HG03520 (cell line): Measurements from ENCODE around the gene CSF3R.

Source experiments
- ATAC-seq: cut with Tn5 transposase; IDR thresholded peaks from one replicate; pipeline ENCODE4 v1.9.1; 2021; ENCODE audit warnings: mild to moderate bottlenecking, moderate library complexity; ENCODE audit not compliant: unreplicated experiment

Gene CSF3R

DNA sequence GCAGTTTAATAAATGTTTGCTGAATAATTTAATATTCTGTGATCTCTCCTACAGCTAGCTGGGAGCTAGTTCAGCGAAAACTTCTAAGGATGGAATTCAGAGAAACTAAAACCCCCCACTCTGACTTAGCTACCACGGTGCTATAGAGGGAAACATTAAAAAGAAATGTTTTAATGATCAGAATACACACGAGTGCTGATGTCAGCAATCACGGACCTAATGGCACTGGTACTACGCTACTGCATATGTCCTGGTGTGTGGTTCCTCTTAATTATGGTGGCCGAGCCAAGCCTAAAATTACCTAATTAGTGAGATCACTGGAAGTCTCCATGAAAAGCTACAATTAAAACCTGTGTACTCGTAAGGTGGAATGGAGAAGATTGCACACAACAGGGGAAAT lies 61.1 kb downstream of the CSF3R start:
- no peak for ATAC-seq

DNA sequence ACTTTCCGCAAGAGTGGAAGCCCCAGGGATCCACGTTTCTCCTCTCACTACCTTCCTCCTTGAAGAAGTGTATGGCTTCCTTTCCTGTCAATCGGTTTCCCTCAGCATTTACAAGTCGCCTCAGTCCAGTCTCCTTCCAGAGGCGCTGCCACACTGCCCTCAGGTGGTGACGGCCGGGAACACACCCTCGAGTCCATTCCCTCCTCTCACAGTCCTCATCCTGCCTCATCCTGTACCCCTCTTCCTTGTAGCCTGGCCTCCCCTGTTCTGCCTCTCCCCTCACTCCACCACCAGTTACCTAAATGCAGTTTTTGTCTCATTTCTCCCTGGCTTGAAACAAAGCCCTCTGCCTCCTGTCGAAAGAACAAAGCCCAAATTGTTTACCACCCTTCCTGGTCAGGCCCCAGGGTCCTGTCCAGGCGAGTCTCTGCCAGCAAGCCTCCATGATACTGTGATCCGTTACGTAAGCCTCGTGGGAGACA lies 61.8 kb downstream of the CSF3R start:
- ATAC-seq, result peak; percentile 79

DNA sequence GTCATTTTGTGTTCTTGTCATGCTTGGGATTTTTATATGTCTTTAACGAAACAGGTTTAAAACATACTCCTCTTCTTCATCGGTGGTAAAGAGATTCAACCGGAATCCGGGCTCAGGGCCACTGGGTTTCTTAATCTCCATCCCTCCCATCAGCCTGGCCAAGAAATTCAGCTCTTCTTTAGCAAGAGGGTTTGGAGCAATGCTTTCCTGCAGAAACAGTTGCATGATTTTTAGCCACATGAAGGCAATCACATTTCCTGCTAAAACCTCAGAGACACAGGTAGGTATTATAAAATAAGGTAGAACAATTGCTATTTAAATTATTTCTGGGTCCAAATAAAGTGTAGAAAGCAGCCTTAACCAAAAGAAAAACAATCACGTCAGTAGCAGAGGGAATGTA lies 62.3 kb downstream of the CSF3R start:
- no peak for ATAC-seq

DNA sequence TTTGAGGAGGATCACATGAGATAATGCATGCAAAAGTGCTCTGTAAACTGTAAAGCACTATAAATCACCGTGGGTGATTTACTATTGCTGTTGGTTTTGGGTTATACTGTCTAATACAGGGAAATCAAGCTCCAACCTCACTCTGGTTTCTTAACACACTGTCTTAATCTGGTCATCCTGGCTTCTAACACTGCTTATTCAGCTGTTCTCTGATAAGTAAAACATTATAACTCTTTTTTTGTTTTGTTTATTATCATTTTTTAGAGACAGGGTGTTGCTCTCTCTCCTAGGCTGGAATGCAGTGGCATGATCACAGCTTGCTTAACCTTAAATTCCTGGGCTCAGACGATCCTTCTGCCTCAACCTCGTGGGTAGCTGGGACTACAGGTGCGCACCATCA lies 63.1 kb downstream of the CSF3R start:
- ATAC-seq, result no peak

DNA sequence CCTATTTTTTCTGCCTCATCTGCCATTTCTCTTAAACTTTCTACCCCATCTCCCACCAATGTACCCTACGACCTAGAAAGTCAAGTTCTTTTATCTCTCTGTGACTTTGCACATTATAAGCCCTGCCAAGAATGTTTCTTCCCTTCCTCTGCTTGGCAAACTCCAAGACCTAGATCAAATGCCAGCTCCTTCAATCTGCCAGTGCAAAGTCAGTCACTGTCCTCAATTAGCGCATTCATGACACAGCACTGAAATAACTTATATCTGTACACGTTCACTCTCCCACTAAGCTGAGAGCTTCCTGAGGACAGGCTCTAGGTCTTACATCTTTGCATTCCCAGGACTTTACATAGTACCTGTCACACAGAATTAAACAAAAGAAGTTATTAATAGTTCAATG lies 63.6 kb downstream of the CSF3R start:
- no peak for ATAC-seq

DNA sequence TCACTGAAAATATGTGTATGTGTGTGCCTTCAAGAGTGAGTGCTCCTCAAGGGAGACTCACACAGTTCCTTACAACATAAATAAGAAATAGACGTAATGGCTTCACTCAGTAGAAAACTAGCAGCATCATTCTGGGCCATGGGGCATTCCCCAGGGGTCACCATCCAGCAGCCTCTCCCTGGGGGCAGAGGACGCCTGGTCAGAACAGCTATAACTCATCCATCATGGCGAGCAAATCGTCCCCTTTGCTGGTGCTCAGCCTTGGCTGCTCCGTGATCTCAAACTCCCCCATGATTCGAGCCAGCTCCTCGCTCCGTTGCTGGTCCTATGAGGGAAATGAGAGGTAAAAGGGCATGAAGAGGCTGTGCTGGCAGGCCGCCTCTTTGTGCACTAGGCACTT lies 64.8 kb downstream of the CSF3R start:
- no peak for ATAC-seq
